Keratinocyte (primary cell): ENCODE data around the gene MEIG1. TPM values are rescaled to one million over a fixed set of nuclear protein-coding genes. Genes with fewer than 3 reads are reported as not detected.
A peak's percentile ranks its signal among the peaks of the same experiment; 100 is the strongest.

Source experiments
- DNase-seq: peaks from one replicate; pipeline ENCODE4 v3.0.0-alpha.2; 2011; ENCODE audit warnings: low read depth, missing footprints, low spot score
- FAIRE-seq: peaks from 2 replicates; lab custom pipeline; 2011; peaks lifted over from hg19 to GRCh38; lab: Jason Lieb, UNC
- H2AFZ ChIP-seq: 2 replicates; pipeline ENCODE4 v1.6.0; 2012; ENCODE audit warnings: low read length, control low read depth, inconsistent platforms; ENCODE audit not compliant: control insufficient read depth
- H3K27ac ChIP-seq: 2 replicates; pipeline ENCODE4 v1.5.1; 2011; ENCODE audit warnings: low read length; ENCODE audit not compliant: control insufficient read depth, insufficient read depth
- H3K27me3 ChIP-seq: 3 replicates; pipeline ENCODE4 v1.6.0; 2011; ENCODE audit warnings: low read length; ENCODE audit not compliant: control insufficient read depth, insufficient read depth; ENCODE audit errors: extremely low read depth
- H3K36me3 ChIP-seq, 2 experiments: 2 replicates in 1 of 2; 3 replicates in 1 of 2; pipeline ENCODE4 v1.5.1; 2011; ENCODE audit warnings: low read length in 2 of 2, mild to moderate bottlenecking in 1 of 2; ENCODE audit not compliant: control insufficient read depth in 2 of 2, insufficient read depth in 2 of 2; ENCODE audit errors: extremely low read depth in 1 of 2
- H3K4me1 ChIP-seq: 3 replicates; pipeline ENCODE4 v1.5.1; 2011; ENCODE audit warnings: low read length; ENCODE audit not compliant: control insufficient read depth, insufficient read depth; ENCODE audit errors: extremely low read depth
- H3K4me2 ChIP-seq: 3 replicates; pipeline ENCODE4 v1.6.0; 2011; ENCODE audit warnings: low read depth, low read length; ENCODE audit not compliant: control insufficient read depth, insufficient read depth; ENCODE audit errors: extremely low read depth
- H3K4me3 ChIP-seq, 3 experiments: fragments of 200-600 bp in 1 of 3; sonication (generic) in 1 of 3; 2 replicates in 2 of 3; 3 replicates in 1 of 3; pipeline ENCODE4 v1.5.1; 2011 to 2016; ENCODE audit warnings: low read length in 3 of 3, mild to moderate bottlenecking in 3 of 3, control low read depth in 2 of 3, inconsistent platforms in 1 of 3, low read depth in 1 of 3, mixed read lengths in 1 of 3, mixed run types in 1 of 3, moderate library complexity in 1 of 3; ENCODE audit not compliant: control insufficient read depth in 2 of 3, insufficient read depth in 2 of 3; ENCODE audit errors: extremely low read depth in 1 of 3
- H3K79me2 ChIP-seq: 2 replicates; pipeline ENCODE4 v1.6.0; 2012; ENCODE audit warnings: low read length; ENCODE audit not compliant: control insufficient read depth, insufficient read depth
- H3K9ac ChIP-seq: 3 replicates; pipeline ENCODE4 v1.6.0; 2011; ENCODE audit warnings: low read length; ENCODE audit not compliant: control insufficient read depth, insufficient read depth; ENCODE audit errors: extremely low read depth
- H3K9me1 ChIP-seq: 3 replicates; pipeline ENCODE4 v1.6.0; 2011; ENCODE audit warnings: low read length; ENCODE audit not compliant: control insufficient read depth, insufficient read depth; ENCODE audit errors: extremely low read depth
- H3K9me3 ChIP-seq: 2 replicates; pipeline ENCODE4 v1.5.1; 2012; ENCODE audit warnings: low read depth, low read length; ENCODE audit not compliant: control insufficient read depth
- H4K20me1 ChIP-seq: 3 replicates; pipeline ENCODE4 v1.6.0; 2011; ENCODE audit warnings: low read length; ENCODE audit not compliant: control insufficient read depth, insufficient read depth; ENCODE audit errors: extremely low read depth
- EZH2 ChIP-seq: IDR thresholded peaks from one replicate; pipeline ENCODE4 v1.6.1; 2012; ENCODE audit warnings: inconsistent platforms, mild to moderate bottlenecking, low read length, moderate library complexity
- dilution Hi-C: fragments of 300-500 bp; cut with MboI; formaldehyde crosslinking; loops from one replicate; pipeline ENCODE4 v1.7.0; 2020; ENCODE audit warnings: low sequenced_read_pairs; ENCODE audit not compliant: extremely low pct_ligation_motif_present
- polyA plus RNA-seq, 5 experiments: library from polyadenylated mRNA; depleted of rRNA in 3 of 5; stranded (reverse) in 3 of 5; stranded (forward) in 1 of 5; unstranded in 1 of 5; fragments of >200 nt; gene quantifications; 1 replicate in 1 of 5; 2 replicates in 3 of 5; 3 replicates in 1 of 5; pipeline versions ENCODE4 v1.2.1 to v1.2.3, GENCODE V29; 2011 to 2012; ENCODE audit warnings: missing spikeins in 2 of 5, low read depth in 1 of 5, low replicate concordance in 1 of 5
- TF ChIP-seq, protein P1 (sequence below), 3 experiments: IDR thresholded peaks in 1 of 3; conservative IDR thresholded peaks in 1 of 3; optimal IDR thresholded peaks in 1 of 3; 2 replicates in 2 of 3; 3 replicates in 1 of 3; pipeline versions ENCODE3 to v1.5.1; 2011; ENCODE audit warnings: low read length in 3 of 3, mild to moderate bottlenecking in 3 of 3, moderate library complexity in 2 of 3, control low read depth in 1 of 3, inconsistent platforms in 1 of 3; ENCODE audit not compliant: insufficient read depth in 2 of 3; ENCODE audit errors: extremely low read depth in 1 of 3

The MEIG1 gene
- polyA plus RNA-seq, 1 donor (not counting 4 experiments of a cell fraction or from before 2014, with no cell fraction given), result 0.33 TPM

DNA sequence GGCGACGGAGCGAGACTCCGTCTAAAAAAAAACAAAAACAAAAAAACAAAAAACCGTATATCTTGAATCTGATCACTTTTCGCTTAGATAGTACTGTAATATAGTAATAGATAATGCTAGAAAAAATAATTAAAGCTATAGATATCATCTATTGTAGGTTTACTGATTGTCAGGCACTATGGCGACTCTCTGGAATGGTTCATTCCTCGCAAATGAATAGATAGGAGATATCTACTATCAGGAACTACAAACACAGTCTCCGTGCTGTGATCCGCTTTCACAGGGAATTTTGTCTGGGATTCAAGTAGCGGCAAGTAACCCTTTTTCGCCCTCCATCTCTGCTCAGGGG is 342 bp upstream of the MEIG1 start:
- Histone ChIP-seq H2AFZ (peak overlapping the region; percentile 96), H3K9me3 (no peaks in the 10 kb centered on the region), H3K27ac (peak overlapping the region; percentile 90), H3K79me2 (no peaks in the 10 kb centered on the region), H3K36me3 (no peaks in the 10 kb centered on the region), H3K27me3 (no peaks in the 10 kb centered on the region), H3K4me1 (peaks cover 9% of the 10 kb centered on the region), H3K4me2 (peak overlapping the region; percentile 80), H3K9me1 (no peaks in the 10 kb centered on the region), H3K9ac (peak overlapping the region; percentile 95), H3K4me3 (peak overlapping the region; percentile 58 to 94 (median 84)), H4K20me1 (no peaks in the 10 kb centered on the region)
- TF ChIP-seq, protein P1, sequence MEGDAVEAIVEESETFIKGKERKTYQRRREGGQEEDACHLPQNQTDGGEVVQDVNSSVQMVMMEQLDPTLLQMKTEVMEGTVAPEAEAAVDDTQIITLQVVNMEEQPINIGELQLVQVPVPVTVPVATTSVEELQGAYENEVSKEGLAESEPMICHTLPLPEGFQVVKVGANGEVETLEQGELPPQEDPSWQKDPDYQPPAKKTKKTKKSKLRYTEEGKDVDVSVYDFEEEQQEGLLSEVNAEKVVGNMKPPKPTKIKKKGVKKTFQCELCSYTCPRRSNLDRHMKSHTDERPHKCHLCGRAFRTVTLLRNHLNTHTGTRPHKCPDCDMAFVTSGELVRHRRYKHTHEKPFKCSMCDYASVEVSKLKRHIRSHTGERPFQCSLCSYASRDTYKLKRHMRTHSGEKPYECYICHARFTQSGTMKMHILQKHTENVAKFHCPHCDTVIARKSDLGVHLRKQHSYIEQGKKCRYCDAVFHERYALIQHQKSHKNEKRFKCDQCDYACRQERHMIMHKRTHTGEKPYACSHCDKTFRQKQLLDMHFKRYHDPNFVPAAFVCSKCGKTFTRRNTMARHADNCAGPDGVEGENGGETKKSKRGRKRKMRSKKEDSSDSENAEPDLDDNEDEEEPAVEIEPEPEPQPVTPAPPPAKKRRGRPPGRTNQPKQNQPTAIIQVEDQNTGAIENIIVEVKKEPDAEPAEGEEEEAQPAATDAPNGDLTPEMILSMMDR (optimal IDR thresholded peaks at IDR 0.05 in 1 of 3, IDR thresholded peaks at IDR 0.05 in 1 of 3, conservative IDR thresholded peaks at IDR 0.05 in 1 of 3; ENCODE audit: extremely low read depth in 1 of 3, insufficient read depth in 2 of 3, low read length in 3 of 3), result no peak
- no peak for TF ChIP-seq EZH2
- FAIRE-seq, result no peak
- no peak for DNase-seq
- dilution Hi-C loops, result no loop called here

DNA sequence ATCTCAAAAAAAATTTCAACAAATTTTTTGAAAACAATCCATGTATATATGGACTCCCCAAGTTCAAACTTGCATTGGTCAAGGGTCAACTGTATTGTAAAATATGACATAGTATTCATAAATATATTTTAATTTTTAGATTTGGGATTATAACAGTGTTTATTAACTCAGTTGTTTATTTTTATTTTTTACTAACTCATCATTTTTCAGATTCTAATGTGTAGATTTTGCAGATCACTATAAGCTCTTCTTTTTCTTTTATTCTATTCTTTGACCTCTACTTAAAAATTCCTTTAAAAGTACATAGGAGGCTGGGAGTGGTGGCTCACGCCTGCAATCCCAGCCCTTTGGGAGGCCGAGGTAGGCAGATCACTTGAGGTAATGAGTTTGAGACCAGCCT is 8.7 kb downstream of the MEIG1 start:
- no peaks in the 10 kb centered on the region for H3K79me2 ChIP-seq
- FAIRE-seq (no peak), DNase-seq (no peak)
- no peak overlapping the region for H3K9ac ChIP-seq
- no peaks in the 10 kb centered on the region for H4K20me1 ChIP-seq
- no peaks in the 10 kb centered on the region for H3K27me3 ChIP-seq
- no peaks in the 10 kb centered on the region for H3K9me1 ChIP-seq
- no peak overlapping the region for H3K4me3 ChIP-seq
- no peaks in the 10 kb centered on the region for H3K9me3 ChIP-seq
- H2AFZ ChIP-seq, result no peak overlapping the region
- no peaks in the 10 kb centered on the region for H3K36me3 ChIP-seq
- H3K4me1 ChIP-seq, result no peaks in the 10 kb centered on the region
- no peak overlapping the region for H3K27ac ChIP-seq
- TF ChIP-seq, protein P1 (optimal IDR thresholded peaks at IDR 0.05 in 1 of 3, IDR thresholded peaks at IDR 0.05 in 1 of 3, conservative IDR thresholded peaks at IDR 0.05 in 1 of 3; ENCODE audit: extremely low read depth in 1 of 3, insufficient read depth in 2 of 3, low read length in 3 of 3), result no peak
- TF ChIP-seq EZH2, result no peak
- dilution Hi-C loops, result no loop called here
- no peak overlapping the region for H3K4me2 ChIP-seq
